Epidermal melanocyte (primary cell): Measurements from ENCODE around the gene KMT2C.
"Not testable (repeated sequence)": the region's sequence is repeated elsewhere in the genome, so short reads cannot be mapped to it uniquely, and the experiment has no call there.

Source experiments
- DNase-seq: peaks from one replicate; pipeline ENCODE4 v3.0.0; 2011; ENCODE audit warnings: low spot score; ENCODE audit not compliant: insufficient read length

KMT2C gene

GRCh38 chr7:152208766-152209165 is 227.0 kb downstream of the KMT2C start:
- DNase-seq: not testable (repeated sequence)

DNA sequence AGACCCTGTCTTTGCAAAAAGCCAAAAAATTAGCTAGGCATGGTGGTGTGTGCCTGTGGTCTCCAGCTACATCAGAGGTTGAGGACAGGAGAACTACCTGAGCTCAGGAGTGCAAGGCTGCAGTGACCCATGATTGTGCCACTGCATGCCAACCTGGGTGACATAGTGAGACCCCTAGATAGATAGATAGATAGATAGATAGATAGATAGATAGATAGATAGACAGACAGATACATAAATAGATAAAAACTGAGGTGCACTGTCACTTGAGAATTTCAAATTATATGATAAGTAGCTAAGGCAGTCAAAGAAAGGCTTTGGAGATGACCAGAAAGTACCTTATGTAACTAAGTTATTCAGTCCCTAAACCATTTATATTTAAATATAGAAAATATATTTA is 231.4 kb downstream of the KMT2C start:
- DNase-seq: not testable (repeated sequence)

- DNase-seq: no peak
Measured at GRCh38 chr7:152203095-152203494, 232.7 kb downstream of the KMT2C start.

- no peak for DNase-seq
Measured at GRCh38 chr7:152202056-152202455, 233.7 kb downstream of the KMT2C start.

- no peak for DNase-seq
Measured at GRCh38 chr7:152200395-152200794, 235.4 kb downstream of the KMT2C start.

DNA sequence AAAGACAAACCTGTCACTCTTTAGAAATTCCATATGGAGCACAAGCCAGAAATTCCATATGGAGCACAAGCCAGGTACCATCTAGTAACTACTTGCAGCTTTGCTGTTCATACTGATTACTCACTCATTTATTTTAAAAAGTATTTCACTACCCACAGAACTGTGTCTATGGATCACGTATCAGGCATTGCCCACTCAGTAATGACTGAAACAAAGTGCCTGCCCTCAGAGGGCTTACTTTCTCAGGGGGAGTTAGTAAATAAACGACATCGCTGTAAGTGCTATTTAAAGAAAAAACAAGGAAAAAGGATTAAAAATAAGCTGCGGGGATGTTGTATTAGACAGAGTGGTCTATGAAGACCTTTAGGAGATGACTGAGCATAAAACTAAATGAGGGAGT is 239.4 kb downstream of the KMT2C start:
- DNase-seq: no peak

DNA sequence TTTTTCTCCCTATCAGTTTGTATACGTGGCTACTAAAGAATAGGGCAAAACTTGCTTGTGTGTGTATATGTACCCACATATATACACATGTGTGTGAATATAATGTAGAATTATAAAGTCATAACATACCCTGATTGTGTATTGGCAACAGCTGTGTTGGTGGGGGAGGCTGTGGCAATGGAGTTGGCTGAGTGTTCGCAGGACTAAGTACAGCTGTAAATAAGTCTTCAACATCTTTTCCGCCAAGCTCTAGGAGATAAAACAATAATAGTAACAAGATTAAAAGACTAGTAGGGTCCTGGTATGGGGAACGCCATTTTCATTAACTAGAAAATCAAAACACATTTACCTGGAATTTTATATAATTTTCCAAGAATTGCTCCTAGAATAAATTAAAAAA is 241.9 kb downstream of the KMT2C start:
- DNase-seq: no peak

DNA sequence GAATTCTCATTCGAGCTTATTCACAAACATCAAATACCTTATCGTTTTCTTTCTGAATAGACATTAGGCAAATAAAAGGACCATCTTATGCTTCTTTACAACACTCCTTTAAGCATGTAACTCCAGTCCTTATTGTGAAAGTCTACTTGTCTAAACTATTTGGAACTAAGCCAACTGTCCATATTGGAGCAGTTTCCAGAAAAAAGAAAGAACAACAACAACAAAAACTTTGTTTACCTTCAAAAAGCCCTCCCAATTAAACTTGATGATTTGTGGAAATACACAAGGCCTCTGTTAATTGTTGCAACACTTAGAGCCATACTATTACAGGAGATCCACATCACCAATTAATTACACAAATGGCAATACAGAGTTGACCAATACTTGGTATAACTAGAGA is 246.7 kb downstream of the KMT2C start:
- DNase-seq: no peak

- no peak for DNase-seq
Measured at GRCh38 chr7:152185558-152185957, 250.2 kb downstream of the KMT2C start.

DNA sequence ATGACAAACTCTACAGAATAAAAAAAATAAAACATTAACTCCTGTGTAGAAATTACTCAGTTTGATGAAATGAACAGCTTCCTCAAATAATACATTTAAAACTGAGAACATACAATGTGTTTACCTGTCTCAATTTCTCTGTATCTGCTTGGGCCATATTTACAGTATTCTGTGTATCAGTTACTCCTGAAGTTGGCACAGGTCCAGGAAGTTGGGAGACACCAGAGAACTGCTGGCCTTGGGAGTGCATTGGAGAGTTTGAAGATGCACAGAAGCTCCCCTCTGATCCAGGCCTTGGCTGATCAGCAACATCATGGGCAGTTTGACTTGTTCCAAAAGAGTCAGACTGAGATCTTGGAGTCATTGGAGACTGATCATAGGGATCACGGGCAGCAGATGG is 255.2 kb downstream of the KMT2C start:
- DNase-seq: no peak

DNA sequence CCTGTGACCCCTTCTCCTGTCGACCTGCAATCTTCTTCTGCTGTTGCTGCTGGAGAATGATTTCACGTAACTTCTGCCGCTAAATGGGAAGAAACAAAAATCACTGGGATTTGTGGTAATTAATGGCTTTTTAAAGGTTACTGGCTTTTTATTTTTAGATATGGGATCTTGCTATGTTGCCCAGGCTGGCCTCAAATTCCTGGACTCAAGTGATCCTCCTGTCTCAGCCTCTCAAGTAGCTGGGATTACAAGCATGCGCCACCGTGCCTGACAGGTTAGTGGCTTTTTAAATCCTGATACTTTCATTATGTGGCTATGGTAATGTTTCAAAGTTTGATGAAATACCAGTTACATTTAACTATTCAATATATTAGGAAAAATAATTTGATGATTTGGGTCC is 255.8 kb downstream of the KMT2C start:
- DNase-seq: no peak

GRCh38 chr7:152178405-152179058 is 257.3 kb downstream of the KMT2C start:
- DNase-seq: no peak

DNA sequence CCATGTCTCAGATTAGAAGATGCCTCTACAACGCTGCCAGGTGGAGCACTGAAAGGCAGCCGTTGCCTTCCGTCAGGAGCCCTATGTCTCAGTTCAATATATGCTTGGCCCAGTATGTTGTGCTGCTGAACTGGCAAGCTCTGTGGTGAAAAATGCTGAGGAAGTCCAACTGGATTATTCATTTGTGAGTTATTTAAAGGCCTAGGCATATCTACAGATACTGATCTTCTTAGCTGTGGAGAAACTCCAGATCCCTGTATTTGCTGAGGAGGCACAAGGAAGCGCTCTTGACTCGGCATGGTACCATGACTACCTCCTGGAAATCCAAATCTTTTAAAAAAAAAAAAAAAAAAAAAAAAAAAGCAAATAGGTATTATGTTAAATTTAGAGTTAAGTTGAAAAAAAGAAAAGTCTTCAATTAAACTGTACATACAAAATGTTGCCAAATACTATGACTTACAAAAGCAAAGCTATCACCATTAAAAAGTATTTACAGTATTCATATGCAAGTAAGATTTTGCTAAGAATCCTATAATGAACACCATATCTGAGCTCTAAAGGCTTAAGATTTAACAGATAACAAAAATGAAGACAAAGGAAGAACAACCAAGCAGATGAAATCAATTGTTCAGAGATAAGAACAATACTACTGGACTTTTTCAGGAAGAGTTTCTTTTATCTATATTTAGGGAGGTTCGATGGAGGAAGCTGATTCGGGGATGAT is 258.0 kb downstream of the KMT2C start:
- DNase-seq: no peak

DNA sequence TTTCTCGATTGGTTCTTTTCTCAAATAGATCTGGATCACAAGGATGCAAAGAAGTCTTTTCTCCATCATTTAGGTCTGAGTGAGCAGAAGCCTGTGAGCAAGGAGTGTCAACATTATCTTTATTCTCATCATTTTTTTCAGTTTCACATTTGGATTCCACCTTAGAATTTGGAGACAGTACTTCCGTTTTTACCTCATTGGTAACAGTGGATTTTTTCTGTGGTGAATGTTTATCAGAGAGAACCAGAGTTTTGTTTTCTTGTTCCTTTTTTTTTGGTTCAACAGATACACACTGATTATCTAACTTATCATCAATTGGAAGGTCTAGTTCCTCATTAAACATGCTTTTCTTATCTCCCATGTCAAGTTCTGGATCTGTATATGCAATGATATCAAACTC is 259.0 kb downstream of the KMT2C start:
- DNase-seq: no peak

GRCh38 chr7:152173372-152174070 is 262.3 kb downstream of the KMT2C start:
- DNase-seq: no peak

DNA sequence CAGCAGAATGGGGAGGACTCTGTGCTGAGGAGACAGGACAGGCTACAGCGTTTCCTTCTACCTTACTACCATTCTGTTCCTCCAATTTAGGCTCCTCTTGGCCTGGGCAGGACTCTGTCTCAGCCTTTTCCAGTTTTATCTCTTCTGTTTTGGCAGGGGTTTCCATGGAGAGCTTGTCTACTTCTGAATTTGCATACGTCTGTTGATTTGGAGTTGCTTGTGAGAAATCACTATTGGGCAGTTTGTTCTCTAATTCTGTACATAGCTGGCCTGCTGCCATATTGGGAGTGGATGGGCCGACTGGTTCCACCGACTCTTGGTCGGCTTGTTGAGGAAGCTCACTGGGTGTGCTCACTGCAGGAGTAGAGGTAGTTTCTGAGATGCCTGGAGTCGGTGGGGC is 273.5 kb downstream of the KMT2C start:
- DNase-seq: no peak

DNA sequence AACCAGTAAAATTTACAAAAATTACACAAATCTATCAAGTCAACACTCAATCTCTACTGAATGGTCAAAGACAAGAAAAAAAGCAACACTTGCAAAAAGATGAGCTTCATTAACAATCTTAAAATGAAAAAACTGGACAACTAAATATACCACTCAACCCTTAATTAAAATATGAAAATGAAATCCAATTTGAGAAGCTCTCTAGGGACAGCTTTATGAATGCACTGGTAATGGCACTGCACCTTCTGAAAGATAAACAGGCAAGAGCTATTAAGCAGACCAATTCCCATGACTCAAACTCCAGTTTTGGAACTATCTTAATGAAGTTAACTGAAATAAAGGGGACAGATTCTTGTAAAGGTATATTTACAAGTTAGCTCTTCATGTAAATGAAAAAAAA is 274.6 kb downstream of the KMT2C start:
- DNase-seq: no peak

- no peak for DNase-seq
Measured at GRCh38 chr7:152158801-152159587, 276.8 kb downstream of the KMT2C start.

DNA sequence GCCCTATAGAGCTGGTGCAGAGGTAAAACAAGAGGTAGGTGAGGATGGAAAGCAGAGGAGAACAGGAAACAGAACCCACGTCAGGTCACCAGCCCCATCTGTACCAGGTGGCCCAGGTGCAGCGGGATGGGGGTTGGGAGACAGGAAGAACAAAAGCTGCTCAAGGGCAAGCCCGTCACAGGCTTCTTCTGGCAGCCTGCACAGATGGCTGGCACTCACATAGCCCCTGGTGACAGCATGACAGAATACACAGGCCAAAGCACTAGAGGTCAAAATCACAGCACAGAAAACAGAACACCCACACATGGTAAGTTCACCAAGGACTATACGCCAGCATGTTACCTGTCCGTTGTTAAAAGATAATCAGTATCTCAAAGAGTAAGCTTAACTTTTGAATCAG is 283.5 kb downstream of the KMT2C start:
- DNase-seq: no peak

DNA sequence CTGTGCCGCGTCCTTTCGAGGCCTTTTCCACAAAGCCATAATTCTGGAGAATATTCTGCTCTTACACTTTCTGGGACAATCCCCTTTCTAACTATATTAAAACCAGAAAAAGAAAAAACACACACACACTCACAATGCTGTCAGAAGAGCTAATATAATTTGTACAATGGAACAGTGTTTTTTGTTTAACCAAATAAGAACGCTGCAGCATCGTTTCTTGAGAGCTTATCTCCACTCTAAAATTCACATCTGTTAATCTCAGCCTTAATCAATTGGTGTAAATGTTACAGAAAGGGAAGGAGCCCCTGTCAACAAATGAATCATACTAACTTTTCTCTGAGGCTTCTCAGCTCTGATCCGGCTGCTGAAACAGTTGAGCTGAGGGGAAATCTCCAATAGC is 286.4 kb downstream of the KMT2C start:
- DNase-seq: no peak

DNA sequence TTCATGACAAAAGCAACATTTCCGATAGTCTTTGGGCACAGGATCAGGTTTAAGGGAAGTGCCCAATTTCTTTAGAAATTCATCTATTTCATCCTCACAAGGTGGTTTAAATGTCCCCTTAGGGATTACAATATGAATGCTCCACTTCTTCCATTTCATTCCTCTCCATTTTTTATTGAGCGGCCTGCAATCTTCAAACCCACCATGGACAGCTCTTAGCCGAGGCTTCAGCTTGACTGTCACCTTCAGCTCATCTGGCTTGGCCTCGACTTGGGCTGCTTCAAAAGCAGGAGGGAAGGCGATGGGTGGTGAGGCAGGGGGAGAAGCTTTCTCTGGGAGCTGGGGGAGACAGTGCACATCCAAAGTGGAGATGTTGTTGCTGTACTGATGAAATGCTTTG is 287.1 kb downstream of the KMT2C start:
- DNase-seq: no peak
